Stimulated activated CD4-positive, alpha-beta T cell treated with anti-CD3 and anti-CD28 coated beads, Interleukin-4, amount 100 ng/mL, for 24 hours (primary cell): ENCODE measurements around the gene TSPAN3.

Experiments
- DNase-seq: peaks from one replicate; pipeline ENCODE4 v3.0.0-alpha.2; 2020

Gene TSPAN3

GRCh38 chr15:77002954-77003912 lies 67.7 kb downstream of the TSPAN3 start:
- DNase-seq: peak; percentile 82

GRCh38 chr15:77002436-77002835 lies 68.5 kb downstream of the TSPAN3 start:
- no peak for DNase-seq

- DNase-seq: no peak
These were observed 68.9 kb downstream of the TSPAN3 start for GRCh38 chr15:77001966-77002365.

GRCh38 chr15:77001351-77001750 lies 69.6 kb downstream of the TSPAN3 start:
- no peak for DNase-seq

GRCh38 chr15:76999996-77000395 lies 70.9 kb downstream of the TSPAN3 start:
- DNase-seq: no peak

GRCh38 chr15:76998663-76999285 lies 72.1 kb downstream of the TSPAN3 start:
- no peak for DNase-seq

- DNase-seq: peak; percentile 62
These were observed 74.1 kb downstream of the TSPAN3 start for GRCh38 chr15:76996526-76997401.

- DNase-seq: no peak
These were observed 74.8 kb downstream of the TSPAN3 start for GRCh38 chr15:76996076-76996525.

GRCh38 chr15:76994971-76995945 lies 75.7 kb downstream of the TSPAN3 start, which contains the start of gene PSTPIP1:
TSS of gene PSTPIP1 (plus strand) at chr15:76995126. CDS start at chr15:76995574, 448 bp downstream.
- peak; percentile 71 for DNase-seq

GRCh38 chr15:76994496-76994895 lies 76.4 kb downstream of the TSPAN3 start:
- DNase-seq: no peak

- peak; percentile 64 for DNase-seq
These were observed 76.9 kb downstream of the TSPAN3 start for GRCh38 chr15:76994001-76994400.

GRCh38 chr15:76993114-76993725 lies 77.7 kb downstream of the TSPAN3 start:
- DNase-seq: no peak

GRCh38 chr15:76991741-76992645 lies 78.9 kb downstream of the TSPAN3 start:
- no peak for DNase-seq
